Measurements from ENCODE around the gene OSBPL3. TPM values are rescaled to one million over a fixed set of nuclear protein-coding genes. Genes with fewer than 3 reads are reported as not detected.

The OSBPL3 gene
- total and polyA plus RNA-seq, 4 donors, result 0.28 to 3.0 (median 1.1) TPM

DNA sequence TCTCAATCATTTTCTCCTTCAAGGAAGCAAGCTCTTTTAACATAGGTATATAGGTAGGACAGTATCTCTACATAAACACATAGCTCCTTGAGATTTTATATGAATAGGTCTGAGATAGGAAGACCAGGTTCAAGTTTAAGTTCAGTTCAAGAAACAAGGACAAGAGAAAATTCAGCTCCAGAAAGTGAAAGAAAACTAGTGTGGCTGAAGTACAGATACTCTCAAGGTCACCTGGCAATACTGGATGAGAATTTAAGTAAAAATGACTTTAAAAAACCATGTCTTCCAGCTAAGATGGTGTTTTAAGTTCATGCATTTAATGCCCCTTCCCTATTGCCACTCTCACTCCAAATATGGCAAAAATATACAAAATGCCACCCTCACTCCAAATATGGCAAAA is 91.3 kb downstream of the OSBPL3 start:
- Histone ChIP-seq H3K4me1 (ENCODE audit: control insufficient read depth in 4 of 4, insufficient read depth in 4 of 4, low read length in 3 of 4) (no peaks in the 10 kb centered on the region), H3K27ac (ENCODE audit: low read depth in 1 of 2, low read length in 2 of 2) (no peak overlapping the region), H3K27me3 (ENCODE audit: control insufficient read depth in 4 of 4, insufficient read depth in 4 of 4, low read length in 3 of 4) (no peaks in the 10 kb centered on the region), H3K9me3 (ENCODE audit: control insufficient read depth in 4 of 4, low read length in 3 of 4) (no peaks in the 10 kb centered on the region), H3K36me3 (ENCODE audit: control insufficient read depth in 4 of 4, insufficient read depth in 3 of 4, low read depth in 1 of 4, low read length in 3 of 4) (no peaks in the 10 kb centered on the region), H3K9ac (ENCODE audit: low read depth in 1 of 2, low read length in 2 of 2) (no peak overlapping the region), H3K4me3 (ENCODE audit: low read depth in 1 of 3, low read length in 3 of 3) (no peak overlapping the region)
- TF ChIP-seq, protein P1, sequence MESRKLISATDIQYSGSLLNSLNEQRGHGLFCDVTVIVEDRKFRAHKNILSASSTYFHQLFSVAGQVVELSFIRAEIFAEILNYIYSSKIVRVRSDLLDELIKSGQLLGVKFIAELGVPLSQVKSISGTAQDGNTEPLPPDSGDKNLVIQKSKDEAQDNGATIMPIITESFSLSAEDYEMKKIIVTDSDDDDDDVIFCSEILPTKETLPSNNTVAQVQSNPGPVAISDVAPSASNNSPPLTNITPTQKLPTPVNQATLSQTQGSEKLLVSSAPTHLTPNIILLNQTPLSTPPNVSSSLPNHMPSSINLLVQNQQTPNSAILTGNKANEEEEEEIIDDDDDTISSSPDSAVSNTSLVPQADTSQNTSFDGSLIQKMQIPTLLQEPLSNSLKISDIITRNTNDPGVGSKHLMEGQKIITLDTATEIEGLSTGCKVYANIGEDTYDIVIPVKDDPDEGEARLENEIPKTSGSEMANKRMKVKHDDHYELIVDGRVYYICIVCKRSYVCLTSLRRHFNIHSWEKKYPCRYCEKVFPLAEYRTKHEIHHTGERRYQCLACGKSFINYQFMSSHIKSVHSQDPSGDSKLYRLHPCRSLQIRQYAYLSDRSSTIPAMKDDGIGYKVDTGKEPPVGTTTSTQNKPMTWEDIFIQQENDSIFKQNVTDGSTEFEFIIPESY (IDR thresholded peaks at IDR 0.05), result no peak
- TF ChIP-seq RAD21 (IDR thresholded peaks at IDR 0.05) (no peak), FOXA2 (IDR thresholded peaks at IDR 0.05) (no peak), YY1 (IDR thresholded peaks at IDR 0.05) (no peak), FOXA1 (IDR thresholded peaks at IDR 0.05) (no peak), TAF1 (conservative IDR thresholded peaks at IDR 0.05) (no peak), NR2F2 (IDR thresholded peaks at IDR 0.05) (no peak), JUND (IDR thresholded peaks at IDR 0.05) (no peak)
- TF ChIP-seq, protein P2, sequence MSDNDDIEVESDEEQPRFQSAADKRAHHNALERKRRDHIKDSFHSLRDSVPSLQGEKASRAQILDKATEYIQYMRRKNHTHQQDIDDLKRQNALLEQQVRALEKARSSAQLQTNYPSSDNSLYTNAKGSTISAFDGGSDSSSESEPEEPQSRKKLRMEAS (IDR thresholded peaks at IDR 0.05), result no peak
- TF ChIP-seq, protein P3, sequence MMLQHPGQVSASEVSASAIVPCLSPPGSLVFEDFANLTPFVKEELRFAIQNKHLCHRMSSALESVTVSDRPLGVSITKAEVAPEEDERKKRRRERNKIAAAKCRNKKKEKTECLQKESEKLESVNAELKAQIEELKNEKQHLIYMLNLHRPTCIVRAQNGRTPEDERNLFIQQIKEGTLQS (IDR thresholded peaks at IDR 0.05), result no peak
- TF ChIP-seq, protein P4, sequence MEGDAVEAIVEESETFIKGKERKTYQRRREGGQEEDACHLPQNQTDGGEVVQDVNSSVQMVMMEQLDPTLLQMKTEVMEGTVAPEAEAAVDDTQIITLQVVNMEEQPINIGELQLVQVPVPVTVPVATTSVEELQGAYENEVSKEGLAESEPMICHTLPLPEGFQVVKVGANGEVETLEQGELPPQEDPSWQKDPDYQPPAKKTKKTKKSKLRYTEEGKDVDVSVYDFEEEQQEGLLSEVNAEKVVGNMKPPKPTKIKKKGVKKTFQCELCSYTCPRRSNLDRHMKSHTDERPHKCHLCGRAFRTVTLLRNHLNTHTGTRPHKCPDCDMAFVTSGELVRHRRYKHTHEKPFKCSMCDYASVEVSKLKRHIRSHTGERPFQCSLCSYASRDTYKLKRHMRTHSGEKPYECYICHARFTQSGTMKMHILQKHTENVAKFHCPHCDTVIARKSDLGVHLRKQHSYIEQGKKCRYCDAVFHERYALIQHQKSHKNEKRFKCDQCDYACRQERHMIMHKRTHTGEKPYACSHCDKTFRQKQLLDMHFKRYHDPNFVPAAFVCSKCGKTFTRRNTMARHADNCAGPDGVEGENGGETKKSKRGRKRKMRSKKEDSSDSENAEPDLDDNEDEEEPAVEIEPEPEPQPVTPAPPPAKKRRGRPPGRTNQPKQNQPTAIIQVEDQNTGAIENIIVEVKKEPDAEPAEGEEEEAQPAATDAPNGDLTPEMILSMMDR (IDR thresholded peaks at IDR 0.05; ENCODE audit: low read depth, low read length, missing input control), result no peak
- no peak for DNase-seq (ENCODE audit: low spot score)

DNA sequence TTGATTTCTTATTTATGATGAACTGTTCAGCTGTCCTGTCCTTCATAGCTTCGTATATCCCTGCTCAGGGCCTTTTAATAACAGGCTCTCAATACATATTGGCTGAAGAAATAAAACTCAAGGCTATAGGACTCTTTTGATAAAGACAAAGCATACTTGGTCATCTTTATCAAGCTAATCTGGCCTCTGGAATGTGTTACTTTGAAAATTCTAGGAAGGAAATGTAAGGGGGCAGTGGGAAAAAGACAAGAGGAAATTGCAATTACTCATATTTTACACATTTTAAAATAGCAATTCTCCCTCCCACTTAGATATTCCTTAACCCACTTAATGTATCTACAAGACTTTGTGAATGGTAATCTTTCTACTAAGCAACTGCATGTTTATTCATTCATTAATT is 94.3 kb downstream of the OSBPL3 start:
- Histone ChIP-seq H3K4me3 (ENCODE audit: low read depth in 1 of 3, low read length in 3 of 3) (no peak overlapping the region), H3K9ac (ENCODE audit: low read depth in 1 of 2, low read length in 2 of 2) (no peak overlapping the region), H3K36me3 (ENCODE audit: control insufficient read depth in 4 of 4, insufficient read depth in 3 of 4, low read depth in 1 of 4, low read length in 3 of 4) (no peaks in the 10 kb centered on the region), H3K4me1 (ENCODE audit: control insufficient read depth in 4 of 4, insufficient read depth in 4 of 4, low read length in 3 of 4) (no peaks in the 10 kb centered on the region), H3K27me3 (ENCODE audit: control insufficient read depth in 4 of 4, insufficient read depth in 4 of 4, low read length in 3 of 4) (no peaks in the 10 kb centered on the region), H3K9me3 (ENCODE audit: control insufficient read depth in 4 of 4, low read length in 3 of 4) (no peaks in the 10 kb centered on the region), H3K27ac (ENCODE audit: low read depth in 1 of 2, low read length in 2 of 2) (no peak overlapping the region)
- WGBS, result 90% methylated on average over 1 of the region's 1 CpG
- no peak for TF ChIP-seq HNF4A (conservative IDR thresholded peaks at IDR 0.05)
- TF ChIP-seq JUND (IDR thresholded peaks at IDR 0.05), result no peak
- TF ChIP-seq NR2F2 (IDR thresholded peaks at IDR 0.05), result no peak
- TF ChIP-seq RXRA (IDR thresholded peaks at IDR 0.05), result no peak
- TF ChIP-seq, protein P5, sequence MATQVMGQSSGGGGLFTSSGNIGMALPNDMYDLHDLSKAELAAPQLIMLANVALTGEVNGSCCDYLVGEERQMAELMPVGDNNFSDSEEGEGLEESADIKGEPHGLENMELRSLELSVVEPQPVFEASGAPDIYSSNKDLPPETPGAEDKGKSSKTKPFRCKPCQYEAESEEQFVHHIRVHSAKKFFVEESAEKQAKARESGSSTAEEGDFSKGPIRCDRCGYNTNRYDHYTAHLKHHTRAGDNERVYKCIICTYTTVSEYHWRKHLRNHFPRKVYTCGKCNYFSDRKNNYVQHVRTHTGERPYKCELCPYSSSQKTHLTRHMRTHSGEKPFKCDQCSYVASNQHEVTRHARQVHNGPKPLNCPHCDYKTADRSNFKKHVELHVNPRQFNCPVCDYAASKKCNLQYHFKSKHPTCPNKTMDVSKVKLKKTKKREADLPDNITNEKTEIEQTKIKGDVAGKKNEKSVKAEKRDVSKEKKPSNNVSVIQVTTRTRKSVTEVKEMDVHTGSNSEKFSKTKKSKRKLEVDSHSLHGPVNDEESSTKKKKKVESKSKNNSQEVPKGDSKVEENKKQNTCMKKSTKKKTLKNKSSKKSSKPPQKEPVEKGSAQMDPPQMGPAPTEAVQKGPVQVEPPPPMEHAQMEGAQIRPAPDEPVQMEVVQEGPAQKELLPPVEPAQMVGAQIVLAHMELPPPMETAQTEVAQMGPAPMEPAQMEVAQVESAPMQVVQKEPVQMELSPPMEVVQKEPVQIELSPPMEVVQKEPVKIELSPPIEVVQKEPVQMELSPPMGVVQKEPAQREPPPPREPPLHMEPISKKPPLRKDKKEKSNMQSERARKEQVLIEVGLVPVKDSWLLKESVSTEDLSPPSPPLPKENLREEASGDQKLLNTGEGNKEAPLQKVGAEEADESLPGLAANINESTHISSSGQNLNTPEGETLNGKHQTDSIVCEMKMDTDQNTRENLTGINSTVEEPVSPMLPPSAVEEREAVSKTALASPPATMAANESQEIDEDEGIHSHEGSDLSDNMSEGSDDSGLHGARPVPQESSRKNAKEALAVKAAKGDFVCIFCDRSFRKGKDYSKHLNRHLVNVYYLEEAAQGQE (IDR thresholded peaks at IDR 0.05), result no peak
- no peak for TF ChIP-seq YY1 (IDR thresholded peaks at IDR 0.05)
- TF ChIP-seq, protein P3 (IDR thresholded peaks at IDR 0.05), result no peak
- no peak for TF ChIP-seq RAD21 (IDR thresholded peaks at IDR 0.05)
- TF ChIP-seq, protein P2 (IDR thresholded peaks at IDR 0.05), result no peak
- no peak for TF ChIP-seq SP1 (IDR thresholded peaks at IDR 0.05)
- TF ChIP-seq, protein P1 (IDR thresholded peaks at IDR 0.05), result no peak
- no peak for TF ChIP-seq FOXA2 (IDR thresholded peaks at IDR 0.05)
- TF ChIP-seq FOXA1 (IDR thresholded peaks at IDR 0.05), result no peak
- no peak for TF ChIP-seq HNF4G (IDR thresholded peaks at IDR 0.05)
- DNase-seq (ENCODE audit: low spot score), result no peak

Measured in liver (tissue), 9 donors.